NCI-H1694 treated with DMSO at 0.1 percent for 48 hours (cell line): ENCODE measurements around the gene JMJD8.

Source experiments
- DNase-seq: peaks from one replicate; lab custom pipeline; 2025; lab: John Stamatoyannopoulos, UW

JMJD8 gene, protein sequence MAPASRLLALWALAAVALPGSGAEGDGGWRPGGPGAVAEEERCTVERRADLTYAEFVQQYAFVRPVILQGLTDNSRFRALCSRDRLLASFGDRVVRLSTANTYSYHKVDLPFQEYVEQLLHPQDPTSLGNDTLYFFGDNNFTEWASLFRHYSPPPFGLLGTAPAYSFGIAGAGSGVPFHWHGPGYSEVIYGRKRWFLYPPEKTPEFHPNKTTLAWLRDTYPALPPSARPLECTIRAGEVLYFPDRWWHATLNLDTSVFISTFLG

GRCh38 chr16:684071-684794 lies at the start of gene JMJD8:
Gene JMJD8, minus strand, starts transcription at chr16:684334. Its CDS starts 15 bp downstream, at chr16:684319.
- DNase-seq, result peak; percentile 75

- no peak for DNase-seq
Observed at GRCh38 chr16:733382-734207, 49.5 kb upstream of the JMJD8 start.

GRCh38 chr16:732936-733335 lies 48.8 kb upstream of the JMJD8 start:
- DNase-seq, result no peak

GRCh38 chr16:732332-732731 lies 48.2 kb upstream of the JMJD8 start:
- no peak for DNase-seq

GRCh38 chr16:730666-731509 lies 46.8 kb upstream of the JMJD8 start:
- DNase-seq, result no peak

DNA sequence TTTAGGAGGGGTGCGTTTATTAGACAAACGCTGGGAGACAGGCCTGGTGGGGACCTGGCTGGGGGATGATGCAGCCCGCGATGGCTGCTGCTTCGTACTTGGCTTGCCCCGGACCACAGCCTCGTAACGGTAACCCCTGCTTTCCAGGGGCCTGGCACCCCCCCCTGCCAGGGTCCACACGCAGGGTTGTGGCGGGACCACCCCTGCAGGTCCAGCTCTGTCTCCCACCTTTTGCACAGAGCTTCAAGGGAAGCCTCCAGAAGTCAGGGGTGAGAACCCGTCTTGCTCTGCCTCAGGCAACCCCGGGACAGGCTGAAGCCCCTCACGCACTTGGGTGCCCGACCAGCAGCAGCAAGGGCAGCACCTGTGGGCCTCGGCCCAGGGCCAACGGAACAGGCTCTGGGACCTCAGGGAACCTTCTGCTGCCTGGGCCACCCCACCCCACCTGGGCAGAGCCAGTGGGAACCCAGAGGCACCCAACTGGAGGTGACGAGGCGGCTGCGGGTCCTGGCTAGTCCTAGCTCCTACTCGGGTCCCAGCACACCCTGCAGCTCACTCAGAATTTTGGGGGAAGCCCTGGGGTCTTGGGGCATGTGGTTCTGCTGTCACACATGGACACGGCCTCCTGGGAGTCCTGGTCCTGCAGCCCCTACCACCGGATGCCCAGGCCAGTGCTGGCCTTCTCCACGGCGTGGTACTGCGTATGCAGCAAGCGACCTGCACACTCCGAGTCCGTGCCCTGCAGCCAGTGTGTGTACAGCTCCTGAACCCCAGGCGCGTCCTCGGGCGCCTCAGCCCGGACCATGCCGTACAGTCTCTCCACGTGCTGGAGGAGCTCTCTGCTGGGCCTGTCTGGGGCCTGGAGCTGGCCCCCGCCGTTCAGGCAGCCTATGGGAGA lies 45.9 kb upstream of the JMJD8 start:
- no peak for DNase-seq

DNA sequence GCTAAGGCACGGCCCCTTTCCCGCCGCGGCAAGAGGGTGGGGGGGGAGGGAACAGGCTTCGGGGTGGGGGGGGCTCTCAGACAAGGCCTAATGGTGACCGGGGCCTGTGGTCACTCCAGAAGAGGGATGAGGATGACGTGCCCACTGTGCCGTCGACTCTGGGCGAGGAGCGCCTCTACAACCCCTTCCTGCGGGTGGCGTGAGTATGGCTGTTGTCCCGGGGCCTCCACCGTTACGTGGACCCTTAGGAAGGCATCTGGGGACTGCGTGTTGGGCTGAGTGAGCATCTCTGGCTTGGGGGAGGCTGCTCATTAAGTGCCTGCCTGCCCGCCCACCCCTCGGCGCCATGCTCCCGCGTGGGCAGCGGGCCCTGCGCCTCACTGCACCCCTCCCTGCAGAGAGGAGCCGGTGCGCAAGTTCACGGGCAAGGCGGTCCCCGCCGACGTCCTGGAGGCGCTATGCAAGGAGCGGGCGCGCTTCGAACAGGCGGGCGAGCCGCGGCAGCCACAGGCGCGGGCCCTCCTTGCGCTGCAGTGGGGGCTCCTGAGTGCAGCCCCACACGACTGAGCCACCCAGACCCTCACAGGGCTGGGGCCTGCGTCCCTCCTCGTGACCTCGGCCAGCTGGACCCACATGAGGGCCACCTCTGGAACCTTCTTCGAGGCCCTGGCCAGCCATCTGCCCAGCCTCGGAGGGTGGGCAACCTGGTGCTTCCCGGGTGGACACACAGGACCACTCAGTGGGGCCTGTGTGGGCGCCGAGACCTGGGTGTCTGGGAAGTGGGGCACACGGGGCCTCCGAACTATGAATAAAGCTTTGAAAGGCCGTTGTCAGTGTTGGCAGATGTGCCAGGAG lies 45.0 kb upstream of the JMJD8 start:
- no peak for DNase-seq

DNA sequence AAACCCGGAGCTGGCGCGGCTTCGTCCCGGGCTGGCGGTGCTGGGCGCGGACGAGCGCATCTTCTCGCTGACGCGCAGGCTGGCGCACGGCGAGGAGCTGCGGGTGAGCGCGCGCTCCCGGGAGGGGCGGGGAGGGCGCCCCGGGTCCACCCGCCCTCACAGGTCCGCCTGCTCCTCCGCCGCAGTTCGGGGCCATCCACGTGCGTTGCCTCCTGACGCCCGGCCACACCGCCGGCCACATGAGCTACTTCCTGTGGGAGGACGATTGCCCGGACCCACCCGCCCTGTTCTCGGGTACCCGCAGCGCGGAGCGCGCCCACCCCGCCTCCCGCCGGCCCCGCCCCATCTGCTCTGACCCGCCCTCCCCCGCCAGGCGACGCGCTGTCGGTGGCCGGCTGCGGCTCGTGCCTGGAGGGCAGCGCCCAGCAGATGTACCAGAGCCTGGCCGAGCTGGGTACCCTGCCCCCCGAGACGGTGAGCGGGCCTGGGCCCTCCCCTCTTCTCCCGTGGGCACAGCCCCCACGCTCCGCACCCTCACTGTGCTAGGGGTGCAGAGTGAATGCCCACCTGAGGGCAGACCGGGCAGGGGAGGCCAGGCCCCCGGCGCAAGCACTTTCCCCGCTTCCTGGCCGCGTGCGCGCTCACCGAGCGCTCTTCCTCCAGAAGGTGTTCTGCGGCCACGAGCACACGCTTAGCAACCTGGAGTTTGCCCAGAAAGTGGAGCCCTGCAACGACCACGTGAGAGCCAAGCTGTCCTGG lies 44.2 kb upstream of the JMJD8 start:
- no peak for DNase-seq

DNA sequence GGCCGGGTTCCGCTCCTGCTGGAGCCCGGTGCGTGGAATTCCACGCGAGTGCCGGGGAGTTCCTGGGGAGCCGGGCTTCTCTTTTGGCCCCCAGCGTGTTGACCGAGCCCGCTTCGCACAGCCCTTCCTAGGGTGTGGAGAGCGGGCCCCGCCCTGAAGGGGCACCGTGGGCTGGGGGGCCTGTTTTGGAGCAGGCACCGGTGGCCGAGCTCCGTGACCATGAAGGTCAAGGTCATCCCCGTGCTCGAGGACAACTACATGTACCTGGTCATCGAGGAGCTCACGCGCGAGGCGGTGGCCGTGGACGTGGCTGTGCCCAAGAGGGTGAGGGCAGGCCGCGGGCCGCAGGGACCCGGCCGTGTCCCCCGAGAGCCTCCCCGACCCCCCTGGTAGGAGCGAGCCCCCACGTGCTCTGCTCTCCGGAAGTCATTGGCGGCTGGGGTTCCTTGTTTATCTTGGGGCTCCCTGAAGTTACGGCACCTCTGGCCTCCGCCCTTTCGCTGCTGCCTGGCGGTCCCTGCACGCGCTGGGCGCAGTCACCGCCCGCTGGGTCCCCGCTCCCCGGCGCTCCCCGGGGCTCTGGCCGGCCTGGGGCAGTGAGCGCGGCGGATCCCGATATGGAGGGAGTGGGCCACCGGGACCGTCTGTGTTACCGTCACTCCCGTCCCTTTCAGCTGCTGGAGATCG lies 43.3 kb upstream of the JMJD8 start:
- no peak for DNase-seq

DNA sequence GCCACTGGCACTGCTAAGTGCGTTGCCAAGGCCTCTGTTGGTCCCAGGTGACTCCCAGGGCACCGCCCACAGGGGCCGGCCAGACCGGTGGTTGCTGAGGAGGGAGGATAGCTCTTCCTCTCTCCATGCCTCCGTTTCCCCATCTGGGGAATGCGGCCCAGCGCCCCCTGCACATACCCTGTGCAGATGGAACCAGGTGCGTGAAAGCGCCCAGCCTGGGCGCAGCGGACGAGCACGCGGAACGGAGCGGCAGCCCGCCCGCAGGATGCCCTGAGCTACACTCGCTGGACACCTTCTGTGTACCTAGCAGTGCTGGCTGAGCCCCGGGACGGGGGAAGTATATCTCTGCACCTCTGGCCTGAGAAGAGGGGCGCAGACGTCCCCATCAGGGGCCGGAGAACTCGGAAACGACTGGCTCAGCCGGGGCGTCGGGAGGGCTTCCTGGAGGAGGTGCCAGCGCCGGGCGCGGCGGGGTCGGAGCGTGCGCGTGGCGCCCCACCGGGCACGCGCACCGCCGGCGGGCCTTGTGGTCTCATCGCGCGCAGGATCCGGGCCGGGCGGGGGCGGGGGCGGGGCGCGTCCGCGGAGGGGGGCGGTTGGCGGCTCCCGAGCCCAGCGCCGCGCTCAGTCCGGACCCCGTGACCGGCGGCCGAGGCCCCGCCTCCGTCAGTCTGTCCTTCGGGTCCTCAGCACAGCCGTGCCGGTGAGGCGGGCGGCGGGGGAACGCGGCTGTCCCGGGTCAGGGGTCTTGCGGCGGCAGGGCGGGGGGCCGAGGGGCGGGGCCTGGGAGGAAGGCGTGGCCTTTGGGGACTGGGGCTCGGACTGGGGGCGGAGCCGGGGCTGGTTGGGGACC lies 42.5 kb upstream of the JMJD8 start, which contains the start of the genes CCDC78 and HAGHL:
Gene CCDC78, minus strand, starts transcription at position 6 of the 853 bp plus-strand sequence. CDS start 76 bp downstream, outside the sequence.
Gene HAGHL, plus strand, starts transcription at position 669 of the 853 bp plus-strand sequence. CDS start 404 bp downstream, outside the sequence.
- DNase-seq, result no peak

- DNase-seq, result no peak
Observed at GRCh38 chr16:726188-726437, 42.0 kb upstream of the JMJD8 start.

GRCh38 chr16:725463-726187 lies 41.5 kb upstream of the JMJD8 start:
- DNase-seq, result no peak

GRCh38 chr16:725041-725376 lies 40.9 kb upstream of the JMJD8 start:
- DNase-seq, result no peak

GRCh38 chr16:724188-725040 lies 40.3 kb upstream of the JMJD8 start:
- no peak for DNase-seq

GRCh38 chr16:723695-724094 lies 39.6 kb upstream of the JMJD8 start:
- no peak for DNase-seq
